DOHH2 (cell line): ENCODE data around the gene PLEKHJ1.

ENCODE experiments used
- H3F3A ChIP-seq: fragments of 200-600 bp; sonication (generic), shearing (Covaris generic); 2 replicates; pipeline ENCODE4 v1.6.0; 2016; ENCODE audit warnings: antibody characterized with exemption, mild to moderate bottlenecking; ENCODE audit not compliant: control insufficient read depth, insufficient read depth
- H3K27ac ChIP-seq: fragments of 200-600 bp; sonication (generic); 2 replicates; pipeline ENCODE4 v1.5.1; 2014; ENCODE audit warnings: low read depth, mild to moderate bottlenecking, low read length, moderate library complexity
- H3K27me3 ChIP-seq: fragments of 200-600 bp; sonication (generic); 2 replicates; pipeline ENCODE4 v1.6.1; 2014; ENCODE audit warnings: mild to moderate bottlenecking, low read length, mixed read lengths; ENCODE audit not compliant: control insufficient read depth
- H3K36me3 ChIP-seq: fragments of 200-600 bp; sonication (generic); 2 replicates; pipeline ENCODE4 v1.6.1; 2014; ENCODE audit warnings: mild to moderate bottlenecking, low read length, moderate library complexity, mixed read lengths; ENCODE audit not compliant: control insufficient read depth
- H3K4me1 ChIP-seq: fragments of 200-600 bp; sonication (generic); 2 replicates; pipeline ENCODE4 v1.6.1; 2014; ENCODE audit warnings: mild to moderate bottlenecking, low read length, mixed read lengths; ENCODE audit not compliant: control insufficient read depth
- H3K4me2 ChIP-seq: fragments of 200-600 bp; sonication (generic); 2 replicates; pipeline ENCODE4 v1.6.0; 2014; ENCODE audit warnings: mild to moderate bottlenecking, low read length, moderate library complexity
- H3K4me3 ChIP-seq: fragments of 200-600 bp; sonication (generic); 2 replicates; pipeline ENCODE4 v1.5.1; 2014; ENCODE audit warnings: mild to moderate bottlenecking, low read length, mixed read lengths
- H3K79me2 ChIP-seq: fragments of 200-600 bp; sonication (generic); 2 replicates; pipeline ENCODE4 v1.6.1; 2014; ENCODE audit warnings: mild to moderate bottlenecking, low read length, mixed read lengths; ENCODE audit not compliant: control insufficient read depth
- H3K9me2 ChIP-seq: fragments of 200-600 bp; sonication (generic); replicated peaks from 2 replicates; pipeline ENCODE4 v1.6.1; 2014; ENCODE audit warnings: mild to moderate bottlenecking, low read length, mixed read lengths; ENCODE audit not compliant: control insufficient read depth
- H3K9me3 ChIP-seq: fragments of 200-600 bp; sonication (generic); 2 replicates; pipeline ENCODE4 v1.6.1; 2014; ENCODE audit warnings: antibody characterized with exemption, low read length, mixed read lengths; ENCODE audit not compliant: control insufficient read depth, insufficient read depth
- H4K20me1 ChIP-seq: fragments of 200-600 bp; sonication (generic); 2 replicates; pipeline ENCODE4 v1.6.0; 2014; ENCODE audit warnings: low read depth, mild to moderate bottlenecking, antibody characterized with exemption, low read length, moderate library complexity; ENCODE audit not compliant: control insufficient read depth, insufficient read depth
- CTCF ChIP-seq: fragments of 200-600 bp; sonication (generic); IDR thresholded peaks from one replicate; pipeline ENCODE4 v1.5.1; 2014; ENCODE audit warnings: antibody characterized with exemption, mild to moderate bottlenecking, low read depth, low read length; ENCODE audit not compliant: poor library complexity, severe bottlenecking
- EZH2phosphoT487 ChIP-seq: fragments of 200-600 bp; sonication (generic); IDR thresholded peaks from 2 replicates; pipeline ENCODE4 v1.6.1; 2017; ENCODE audit warnings: borderline replicate concordance, mild to moderate bottlenecking, antibody characterized with exemption, low read length, moderate library complexity, mixed read lengths

The PLEKHJ1 gene

GRCh38 chr19:2210206-2210605, 25.9 kb downstream of the PLEKHJ1 start:
- H3K9me2 ChIP-seq, result no peaks in the 10 kb centered on the region
- H3F3A ChIP-seq, result no peaks in the 10 kb centered on the region
- peaks cover 82% of the 10 kb centered on the region for H3K36me3 ChIP-seq
- H3K4me2 ChIP-seq, result no peak overlapping the region
- TF ChIP-seq EZH2phosphoT487 (no peak), CTCF (no peak)
- no peaks in the 10 kb centered on the region for H4K20me1 ChIP-seq
- H3K27me3 ChIP-seq, result no peaks in the 10 kb centered on the region
- no peak overlapping the region for H3K4me3 ChIP-seq
- H3K79me2 ChIP-seq, result no peaks in the 10 kb centered on the region; the same call in 1 of the 2 replicates
- no peak overlapping the region for H3K27ac ChIP-seq
- no peaks in the 10 kb centered on the region for H3K9me3 ChIP-seq
- peaks cover 16% of the 10 kb centered on the region for H3K4me1 ChIP-seq

- H3K79me2 ChIP-seq, result no peaks in the 10 kb centered on the region; the same call in 1 of the 2 replicates
- TF ChIP-seq CTCF (no peak), EZH2phosphoT487 (no peak)
- H3K9me2 ChIP-seq, result no peaks in the 10 kb centered on the region
- no peaks in the 10 kb centered on the region for H3K9me3 ChIP-seq
- H3K4me1 ChIP-seq, result peaks cover 8% of the 10 kb centered on the region
- no peak overlapping the region for H3K27ac ChIP-seq
- peaks cover 79% of the 10 kb centered on the region for H3K36me3 ChIP-seq
- H3K27me3 ChIP-seq, result no peaks in the 10 kb centered on the region
- no peaks in the 10 kb centered on the region for H3F3A ChIP-seq
- H3K4me3 ChIP-seq, result no peak overlapping the region
- no peak overlapping the region for H3K4me2 ChIP-seq
- H4K20me1 ChIP-seq, result no peaks in the 10 kb centered on the region
These were observed 26.7 kb downstream of the PLEKHJ1 start for GRCh38 chr19:2209408-2209807.

GRCh38 chr19:2208975-2209374, 27.2 kb downstream of the PLEKHJ1 start:
- TF ChIP-seq EZH2phosphoT487 (no peak), CTCF (no peak)
- Histone ChIP-seq H3K4me3 (no peak overlapping the region), H3K4me2 (no peak overlapping the region), H3F3A (no peaks in the 10 kb centered on the region), H4K20me1 (no peaks in the 10 kb centered on the region), H3K27ac (no peak overlapping the region), H3K27me3 (no peaks in the 10 kb centered on the region), H3K4me1 (peaks cover 4% of the 10 kb centered on the region; the same call in 1 of the 2 replicates), H3K9me2 (no peaks in the 10 kb centered on the region), H3K79me2 (no peaks in the 10 kb centered on the region; the same call in 1 of the 2 replicates), H3K9me3 (no peaks in the 10 kb centered on the region), H3K36me3 (peaks cover 79% of the 10 kb centered on the region)
